HepG2 (cell line): ENCODE results near the gene NPPB. TPM values are rescaled to one million over a fixed set of nuclear protein-coding genes. Genes with fewer than 3 reads are reported as not detected.

Source experiments
- ATAC-seq: fragments of 200-7000 bp; cut with Tn5 transposase; 3 replicates; pipeline ENCODE4 v1.9.1; 2020; ENCODE audit warnings: mild to moderate bottlenecking, moderate library complexity
- BruUV-seq: library from RNA; stranded (reverse); fragments of 400-500 nt; replicated peaks from 2 replicates; lab custom pipeline; 2021; lab: Mats Ljungman, UMichigan
- CTCF ChIA-PET: fragments of 300-600 bp; formaldehyde crosslinking; extraction: SDS; loops from one replicate; lab custom pipeline; 2021; ENCODE audit warnings: low total read pairs, inconsistent platforms, low intra/inter-chr PET ratio; lab: Yijun Ruan, JAX
- POLR2A ChIA-PET: fragments of 350-600 bp; sonication (Branson Sonifier 250); formaldehyde crosslinking; loops from one replicate; lab custom pipeline; 2020; ENCODE audit warnings: antibody characterized with exemption, inconsistent platforms; lab: Yijun Ruan, JAX
- DNase-seq: peaks from one replicate; pipeline ENCODE4 v3.0.0-alpha.2; 2015; ENCODE audit warnings: low spot score
- FAIRE-seq: peaks from 3 replicates; lab custom pipeline; 2011; peaks lifted over from hg19 to GRCh38; lab: Jason Lieb, UNC
- H2AFZ ChIP-seq: one replicate; pipeline ENCODE4 v1.6.1; 2011; ENCODE audit warnings: low read length, inconsistent platforms
- H3K27ac ChIP-seq: fragments of 300-600 bp; 3 replicates; pipeline ENCODE4 v1.8.0; 2011; ENCODE audit warnings: mixed run types, mild to moderate bottlenecking, mixed read lengths, low read length, inconsistent platforms; ENCODE audit not compliant: insufficient read depth; ENCODE audit errors: extremely low read length
- H3K27me3 ChIP-seq, 2 experiments: fragments of 200-600 bp in 1 of 2; 2 replicates in 1 of 2; 3 replicates in 1 of 2; pipeline versions ENCODE4 v1.6.0 to v1.8.0; 2011; ENCODE audit warnings: low read length in 2 of 2, mild to moderate bottlenecking in 2 of 2, moderate library complexity in 2 of 2, inconsistent platforms in 1 of 2; ENCODE audit not compliant: insufficient read depth in 2 of 2, control insufficient read depth in 1 of 2
- H3K36me3 ChIP-seq, 2 experiments: fragments of 200-600 bp in 1 of 2; replicated peaks in 1 of 2; 2 replicates in 1 of 2; 3 replicates in 1 of 2; pipeline versions ENCODE4 v1.5.1 to v1.8.0; 2011; ENCODE audit warnings: low read length in 2 of 2, inconsistent platforms in 1 of 2; ENCODE audit not compliant: insufficient read depth in 2 of 2, control insufficient read depth in 1 of 2
- H3K4me1 ChIP-seq: 2 replicates; pipeline ENCODE4 v1.5.1; 2012; ENCODE audit warnings: low read length, inconsistent platforms; ENCODE audit not compliant: insufficient read depth
- H3K4me2 ChIP-seq: 2 replicates; pipeline ENCODE4 v1.6.0; 2011; ENCODE audit warnings: low read depth, low read length, inconsistent platforms
- H3K4me3 ChIP-seq, 3 experiments: fragments of 200-600 bp in 1 of 3; sonication (generic), shearing (Covaris generic) in 1 of 3; replicated peaks in 1 of 3; 2 replicates each; pipeline ENCODE4 v1.5.1; 2011 to 2016; ENCODE audit warnings: low read length in 3 of 3, inconsistent platforms in 2 of 3, low read depth in 2 of 3, mild to moderate bottlenecking in 2 of 3, control low read depth in 1 of 3, mixed read lengths in 1 of 3; ENCODE audit not compliant: insufficient read depth in 1 of 3
- H3K79me2 ChIP-seq: one replicate; pipeline ENCODE4 v1.6.1; 2011; ENCODE audit warnings: low read length, inconsistent platforms; ENCODE audit not compliant: insufficient read depth
- H3K9ac ChIP-seq: 2 replicates; pipeline ENCODE4 v1.6.0; 2011; ENCODE audit warnings: mild to moderate bottlenecking, low read depth, low read length, inconsistent platforms; ENCODE audit not compliant: insufficient read depth
- H3K9me3 ChIP-seq: 2 replicates; pipeline ENCODE4 v1.5.1; 2012; ENCODE audit warnings: mild to moderate bottlenecking, low read length
- H4K20me1 ChIP-seq: 2 replicates; pipeline ENCODE4 v1.6.0; 2011; ENCODE audit warnings: inconsistent platforms, mild to moderate bottlenecking, low read length, moderate library complexity; ENCODE audit not compliant: insufficient read depth
- MED13 ChIP-seq: sonication (generic); formaldehyde crosslinking; IDR thresholded peaks from 2 replicates; pipeline ENCODE4 v1.5.0; 2020; ENCODE audit warnings: missing genetic modification reagents
- RBFOX2 ChIP-seq: fragments of 200-400 bp; formaldehyde crosslinking; IDR thresholded peaks from 2 replicates; pipeline ENCODE4 v1.6.1; 2017; ENCODE audit warnings: low read depth, mild to moderate bottlenecking, low read length
- ZNF253 ChIP-seq: sonication (generic); formaldehyde crosslinking; IDR thresholded peaks from 2 replicates; pipeline ENCODE4 v1.8.0; 2022; ENCODE audit warnings: mild to moderate bottlenecking, missing genetic modification reagents, borderline replicate concordance
- ZNF256 ChIP-seq: sonication (generic); formaldehyde crosslinking; conservative IDR thresholded peaks from 2 replicates; pipeline ENCODE4 v1.4.0; 2020; ENCODE audit warnings: missing genetic modification reagents
- WGBS: methylation state at CpG from one replicate; pipeline ENCODE4 v1.1.6; 2017; ENCODE audit warnings: low lambda C conversion rate; 5-methylcytosine and 5-hydroxymethylcytosine counted together
- in situ Hi-C: cut with HindIII; loops from 2 replicates; pipeline ENCODE4 v1.10.0; 2017; ENCODE audit warnings: low pct_unique_long_range_greater_than_20kb; ENCODE audit not compliant: extremely low pct_ligation_motif_present
- intact Hi-C: fragments of 100-400 bp; cut with micrococcal nuclease; formaldehyde crosslinking; loops from one replicate; pipeline ENCODE4 v1.10.0; 2022; ENCODE audit not compliant: unreplicated experiment
- polyA plus RNA-seq, 8 experiments: library from polyadenylated mRNA; depleted of rRNA in 3 of 8; stranded (reverse) in 7 of 8; unstranded in 1 of 8; fragments of >200 nt; fragmentation: Illumina TruSeq in 4 of 8; extraction: Trizol in 4 of 8; gene quantifications; 2 replicates each; pipeline versions ENCODE4 v1.2.1 to v1.2.3, GENCODE V29; 2011 to 2016; ENCODE audit warnings: low read depth in 4 of 8, missing spikeins in 1 of 8, mixed read lengths in 1 of 8; ENCODE audit not compliant: insufficient read depth in 1 of 8
- total RNA-seq, 5 experiments: library from RNA; depleted of rRNA; stranded (reverse); fragments of >200 nt; fragmentation: Illumina TruSeq; extraction: Trizol; gene quantifications; 2 replicates each; pipeline ENCODE4 v1.2.3, GENCODE V29; 2016; ENCODE audit warnings: low read depth in 1 of 5
- TF ChIP-seq, protein P1 (sequence below): sonication (generic); formaldehyde crosslinking; conservative IDR thresholded peaks from 2 replicates; pipeline ENCODE4 v1.4.0; 2020; ENCODE audit warnings: missing genetic modification reagents
- TF ChIP-seq, protein P2 (sequence below): sonication (generic); formaldehyde crosslinking; conservative IDR thresholded peaks from 2 replicates; pipeline ENCODE4 v1.4.0; 2020; ENCODE audit warnings: missing genetic modification reagents

Gene NPPB
- total and polyA plus RNA-seq, 2 of the 13 experiments (the other 11 are each of a cell fraction or from before 2014, with no cell fraction given): 1.9 TPM; not detected in 1

DNA sequence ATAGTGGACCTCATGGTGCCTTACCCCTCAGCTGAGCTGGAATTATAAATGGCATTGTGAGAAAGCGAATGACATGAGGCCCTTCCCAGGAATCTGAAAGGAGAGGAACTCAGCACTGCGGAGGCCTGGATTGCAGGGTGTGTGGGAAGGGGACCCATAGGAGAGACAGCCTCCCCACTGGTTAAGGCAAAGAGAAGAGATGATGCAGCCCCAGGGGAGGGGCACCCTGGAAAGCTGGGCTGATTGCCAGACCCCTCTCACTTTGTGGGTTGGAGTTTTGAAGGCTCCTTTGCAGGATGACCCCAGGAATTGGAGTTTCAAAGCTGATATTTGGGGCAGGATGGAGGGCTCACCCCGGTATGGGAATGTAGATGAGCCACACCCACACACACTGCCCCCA is 2.0 kb downstream of the NPPB start (continued):
- no peak for TF ChIP-seq MED13 (CRISPR knock-in tag)
- TF ChIP-seq, protein P1, sequence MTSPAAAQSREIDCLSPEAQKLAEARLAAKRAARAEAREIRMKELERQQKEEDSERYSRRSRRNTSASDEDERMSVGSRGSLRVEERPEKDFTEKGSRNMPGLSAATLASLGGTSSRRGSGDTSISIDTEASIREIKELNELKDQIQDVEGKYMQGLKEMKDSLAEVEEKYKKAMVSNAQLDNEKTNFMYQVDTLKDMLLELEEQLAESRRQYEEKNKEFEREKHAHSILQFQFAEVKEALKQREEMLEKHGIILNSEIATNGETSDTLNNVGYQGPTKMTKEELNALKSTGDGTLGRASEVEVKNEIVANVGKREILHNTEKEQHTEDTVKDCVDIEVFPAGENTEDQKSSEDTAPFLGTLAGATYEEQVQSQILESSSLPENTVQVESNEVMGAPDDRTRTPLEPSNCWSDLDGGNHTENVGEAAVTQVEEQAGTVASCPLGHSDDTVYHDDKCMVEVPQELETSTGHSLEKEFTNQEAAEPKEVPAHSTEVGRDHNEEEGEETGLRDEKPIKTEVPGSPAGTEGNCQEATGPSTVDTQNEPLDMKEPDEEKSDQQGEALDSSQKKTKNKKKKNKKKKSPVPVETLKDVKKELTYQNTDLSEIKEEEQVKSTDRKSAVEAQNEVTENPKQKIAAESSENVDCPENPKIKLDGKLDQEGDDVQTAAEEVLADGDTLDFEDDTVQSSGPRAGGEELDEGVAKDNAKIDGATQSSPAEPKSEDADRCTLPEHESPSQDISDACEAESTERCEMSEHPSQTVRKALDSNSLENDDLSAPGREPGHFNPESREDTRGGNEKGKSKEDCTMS (CRISPR knock-in tag): no peak
- TF ChIP-seq ZNF253 (CRISPR knock-in tag): no peak
- TF ChIP-seq, protein P2, sequence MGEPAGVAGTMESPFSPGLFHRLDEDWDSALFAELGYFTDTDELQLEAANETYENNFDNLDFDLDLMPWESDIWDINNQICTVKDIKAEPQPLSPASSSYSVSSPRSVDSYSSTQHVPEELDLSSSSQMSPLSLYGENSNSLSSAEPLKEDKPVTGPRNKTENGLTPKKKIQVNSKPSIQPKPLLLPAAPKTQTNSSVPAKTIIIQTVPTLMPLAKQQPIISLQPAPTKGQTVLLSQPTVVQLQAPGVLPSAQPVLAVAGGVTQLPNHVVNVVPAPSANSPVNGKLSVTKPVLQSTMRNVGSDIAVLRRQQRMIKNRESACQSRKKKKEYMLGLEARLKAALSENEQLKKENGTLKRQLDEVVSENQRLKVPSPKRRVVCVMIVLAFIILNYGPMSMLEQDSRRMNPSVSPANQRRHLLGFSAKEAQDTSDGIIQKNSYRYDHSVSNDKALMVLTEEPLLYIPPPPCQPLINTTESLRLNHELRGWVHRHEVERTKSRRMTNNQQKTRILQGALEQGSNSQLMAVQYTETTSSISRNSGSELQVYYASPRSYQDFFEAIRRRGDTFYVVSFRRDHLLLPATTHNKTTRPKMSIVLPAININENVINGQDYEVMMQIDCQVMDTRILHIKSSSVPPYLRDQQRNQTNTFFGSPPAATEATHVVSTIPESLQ (CRISPR knock-in tag): no peak

DNA sequence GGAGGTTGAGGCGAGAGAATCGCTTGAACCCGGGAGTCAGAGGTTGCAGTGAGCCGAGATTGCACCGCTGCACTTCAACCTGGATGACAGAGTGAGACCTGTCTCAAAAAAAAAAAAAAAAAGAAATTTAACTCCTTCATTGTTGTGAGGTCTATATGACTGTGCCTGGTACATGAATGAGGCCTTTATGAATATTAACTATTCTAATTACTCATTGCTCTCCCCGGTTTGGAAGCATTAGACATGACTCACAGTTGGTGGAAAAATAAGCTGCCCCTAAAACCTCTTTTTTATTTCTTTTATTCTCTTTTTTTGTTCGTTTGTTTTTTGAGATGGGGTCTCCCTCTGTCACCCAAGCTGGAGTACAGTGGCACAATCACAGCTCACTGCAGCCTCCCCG is 3.3 kb downstream of the NPPB start:
- Histone ChIP-seq H3K9ac (no peak overlapping the region), H3K4me2 (no peak overlapping the region), H3K27me3 (peaks cover 2 to 31% of the 10 kb centered on the region in 2 experiments; a peak in 4 of 5 replicates), H3K79me2 (no peaks in the 10 kb centered on the region), H3K36me3 (no peaks in the 10 kb centered on the region), H2AFZ (no peak overlapping the region), H4K20me1 (no peaks in the 10 kb centered on the region), H3K9me3 (no peaks in the 10 kb centered on the region), H3K27ac (no peak overlapping the region), H3K4me1 (no peaks in the 10 kb centered on the region), H3K4me3 (no peak overlapping the region)
- in situ Hi-C loops (no loop called here), intact Hi-C loops (no loop called here)
- FAIRE-seq (no peak), DNase-seq (no peak), ATAC-seq (no peak)
- ChIA-PET POLR2A (interaction anchor here (0.7 kb wide), 1 partner anchor 12 kb away, joined by 5 read pairs; no protein-coding TSS in a partner anchor), CTCF (no interaction called here)
- WGBS: 5% methylated on average over 8 of the region's 8 CpGs
- TF ChIP-seq ZNF256: no peak
- no peak for TF ChIP-seq RBFOX2
- BruUV-seq: no TSS peak
